ENCODE measurements around the gene BBIP1. TPM values are rescaled to one million over a fixed set of nuclear protein-coding genes. Genes with fewer than 3 reads are reported as not detected.

The BBIP1 gene
- total and polyA plus RNA-seq, 2 experiments from 2014 or later, result 14.8 to 56.5 TPM

DNA sequence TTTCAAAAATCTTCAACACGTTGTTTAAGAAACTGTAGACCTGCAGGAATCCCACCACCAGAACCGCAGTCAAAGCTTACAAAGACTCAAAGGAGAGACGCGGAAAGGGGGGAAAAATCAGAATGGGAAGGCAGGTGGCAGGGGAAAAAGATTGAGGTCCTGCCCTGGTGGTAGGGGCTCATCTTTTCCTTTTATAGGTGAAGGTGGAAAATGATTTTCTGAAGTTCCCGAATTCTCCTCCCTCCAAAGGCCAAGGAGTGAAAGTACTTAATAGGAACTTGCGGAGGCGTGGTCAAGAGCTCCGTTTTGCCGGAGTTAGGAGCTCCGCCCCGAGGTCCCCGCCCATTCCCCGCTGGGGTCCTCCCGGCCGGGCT, 724 bp downstream of the BBIP1 start:
- 0 out of 3 replicates have a peak, but pooled peaks cover 4% of the 10 kb centered on the region for H3K36me3 Mint-ChIP-seq (ENCODE audit: low read depth)
- Histone ChIP-seq H3K9me2 (ENCODE audit: insufficient read depth) (no peaks in the 10 kb centered on the region), H3K27me3 (ENCODE audit: insufficient read depth) (no peaks in the 10 kb centered on the region), H4K20me1 (replicated peaks; ENCODE audit: insufficient read depth) (0 out of 2 replicates have a peak, but pooled peaks cover 4% of the 10 kb centered on the region), H2AFZ (peak overlapping the region; percentile 48; the same call in 1 of the 2 replicates), H3K27ac (ENCODE audit: low read depth) (peak overlapping the region; percentile 95), H3K4me1 (ENCODE audit: insufficient read depth) (peaks cover 16% of the 10 kb centered on the region), H3K4me3 (peak overlapping the region; percentile 65), H3K4me2 (peak overlapping the region; percentile 83), H3K36me3 (ENCODE audit: insufficient read depth) (no peaks in the 10 kb centered on the region), H3K79me2 (replicated peaks; ENCODE audit: insufficient read depth) (peaks cover 38% of the 10 kb centered on the region), H3F3A (replicated peaks; ENCODE audit: low read depth) (no peaks in the 10 kb centered on the region)
- H3K27me3 Mint-ChIP-seq (ENCODE audit: insufficient read depth, low read depth, poor library complexity), result peaks cover 9% of the 10 kb centered on the region
- H3K27ac Mint-ChIP-seq, result peak overlapping the region; percentile 96
- no peaks in the 10 kb centered on the region for H3K9me3 Mint-ChIP-seq
- ATAC-seq (no peak), DNase-seq (ENCODE audit: low spot score) (peak; percentile 99)
- H3K4me1 Mint-ChIP-seq, result peaks cover 23% of the 10 kb centered on the region; the same call in 2 of the 3 replicates
- TF ChIP-seq NANOG (IDR thresholded peaks at IDR 0.05; ENCODE audit: borderline replicate concordance) (no peak), ZNF331 (CRISPR knock-in tag; IDR thresholded peaks at IDR 0.05; ENCODE audit: low read depth) (no peak), ZNF114 (CRISPR knock-in tag; IDR thresholded peaks at IDR 0.05) (no peak), EZH2phosphoT487 (IDR thresholded peaks at IDR 0.05; ENCODE audit: unreplicated experiment) (no peak), EZH2 (IDR thresholded peaks at IDR 0.05; ENCODE audit: low read depth, unreplicated experiment) (no peak), JUNB (IDR thresholded peaks at IDR 0.05; ENCODE audit: unreplicated experiment) (no peak), POLR2AphosphoS5 (IDR thresholded peaks at IDR 0.05; ENCODE audit: low read depth) (no peak)
- TF ChIP-seq, protein P1, sequence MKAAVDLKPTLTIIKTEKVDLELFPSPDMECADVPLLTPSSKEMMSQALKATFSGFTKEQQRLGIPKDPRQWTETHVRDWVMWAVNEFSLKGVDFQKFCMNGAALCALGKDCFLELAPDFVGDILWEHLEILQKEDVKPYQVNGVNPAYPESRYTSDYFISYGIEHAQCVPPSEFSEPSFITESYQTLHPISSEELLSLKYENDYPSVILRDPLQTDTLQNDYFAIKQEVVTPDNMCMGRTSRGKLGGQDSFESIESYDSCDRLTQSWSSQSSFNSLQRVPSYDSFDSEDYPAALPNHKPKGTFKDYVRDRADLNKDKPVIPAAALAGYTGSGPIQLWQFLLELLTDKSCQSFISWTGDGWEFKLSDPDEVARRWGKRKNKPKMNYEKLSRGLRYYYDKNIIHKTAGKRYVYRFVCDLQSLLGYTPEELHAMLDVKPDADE (IDR thresholded peaks at IDR 0.05), result no peak; the same call in 1 of the 2 replicates
- TF ChIP-seq, protein P2, sequence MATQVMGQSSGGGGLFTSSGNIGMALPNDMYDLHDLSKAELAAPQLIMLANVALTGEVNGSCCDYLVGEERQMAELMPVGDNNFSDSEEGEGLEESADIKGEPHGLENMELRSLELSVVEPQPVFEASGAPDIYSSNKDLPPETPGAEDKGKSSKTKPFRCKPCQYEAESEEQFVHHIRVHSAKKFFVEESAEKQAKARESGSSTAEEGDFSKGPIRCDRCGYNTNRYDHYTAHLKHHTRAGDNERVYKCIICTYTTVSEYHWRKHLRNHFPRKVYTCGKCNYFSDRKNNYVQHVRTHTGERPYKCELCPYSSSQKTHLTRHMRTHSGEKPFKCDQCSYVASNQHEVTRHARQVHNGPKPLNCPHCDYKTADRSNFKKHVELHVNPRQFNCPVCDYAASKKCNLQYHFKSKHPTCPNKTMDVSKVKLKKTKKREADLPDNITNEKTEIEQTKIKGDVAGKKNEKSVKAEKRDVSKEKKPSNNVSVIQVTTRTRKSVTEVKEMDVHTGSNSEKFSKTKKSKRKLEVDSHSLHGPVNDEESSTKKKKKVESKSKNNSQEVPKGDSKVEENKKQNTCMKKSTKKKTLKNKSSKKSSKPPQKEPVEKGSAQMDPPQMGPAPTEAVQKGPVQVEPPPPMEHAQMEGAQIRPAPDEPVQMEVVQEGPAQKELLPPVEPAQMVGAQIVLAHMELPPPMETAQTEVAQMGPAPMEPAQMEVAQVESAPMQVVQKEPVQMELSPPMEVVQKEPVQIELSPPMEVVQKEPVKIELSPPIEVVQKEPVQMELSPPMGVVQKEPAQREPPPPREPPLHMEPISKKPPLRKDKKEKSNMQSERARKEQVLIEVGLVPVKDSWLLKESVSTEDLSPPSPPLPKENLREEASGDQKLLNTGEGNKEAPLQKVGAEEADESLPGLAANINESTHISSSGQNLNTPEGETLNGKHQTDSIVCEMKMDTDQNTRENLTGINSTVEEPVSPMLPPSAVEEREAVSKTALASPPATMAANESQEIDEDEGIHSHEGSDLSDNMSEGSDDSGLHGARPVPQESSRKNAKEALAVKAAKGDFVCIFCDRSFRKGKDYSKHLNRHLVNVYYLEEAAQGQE (IDR thresholded peaks at IDR 0.05; ENCODE audit: unreplicated experiment), result no peak
- TF ChIP-seq, protein P3, sequence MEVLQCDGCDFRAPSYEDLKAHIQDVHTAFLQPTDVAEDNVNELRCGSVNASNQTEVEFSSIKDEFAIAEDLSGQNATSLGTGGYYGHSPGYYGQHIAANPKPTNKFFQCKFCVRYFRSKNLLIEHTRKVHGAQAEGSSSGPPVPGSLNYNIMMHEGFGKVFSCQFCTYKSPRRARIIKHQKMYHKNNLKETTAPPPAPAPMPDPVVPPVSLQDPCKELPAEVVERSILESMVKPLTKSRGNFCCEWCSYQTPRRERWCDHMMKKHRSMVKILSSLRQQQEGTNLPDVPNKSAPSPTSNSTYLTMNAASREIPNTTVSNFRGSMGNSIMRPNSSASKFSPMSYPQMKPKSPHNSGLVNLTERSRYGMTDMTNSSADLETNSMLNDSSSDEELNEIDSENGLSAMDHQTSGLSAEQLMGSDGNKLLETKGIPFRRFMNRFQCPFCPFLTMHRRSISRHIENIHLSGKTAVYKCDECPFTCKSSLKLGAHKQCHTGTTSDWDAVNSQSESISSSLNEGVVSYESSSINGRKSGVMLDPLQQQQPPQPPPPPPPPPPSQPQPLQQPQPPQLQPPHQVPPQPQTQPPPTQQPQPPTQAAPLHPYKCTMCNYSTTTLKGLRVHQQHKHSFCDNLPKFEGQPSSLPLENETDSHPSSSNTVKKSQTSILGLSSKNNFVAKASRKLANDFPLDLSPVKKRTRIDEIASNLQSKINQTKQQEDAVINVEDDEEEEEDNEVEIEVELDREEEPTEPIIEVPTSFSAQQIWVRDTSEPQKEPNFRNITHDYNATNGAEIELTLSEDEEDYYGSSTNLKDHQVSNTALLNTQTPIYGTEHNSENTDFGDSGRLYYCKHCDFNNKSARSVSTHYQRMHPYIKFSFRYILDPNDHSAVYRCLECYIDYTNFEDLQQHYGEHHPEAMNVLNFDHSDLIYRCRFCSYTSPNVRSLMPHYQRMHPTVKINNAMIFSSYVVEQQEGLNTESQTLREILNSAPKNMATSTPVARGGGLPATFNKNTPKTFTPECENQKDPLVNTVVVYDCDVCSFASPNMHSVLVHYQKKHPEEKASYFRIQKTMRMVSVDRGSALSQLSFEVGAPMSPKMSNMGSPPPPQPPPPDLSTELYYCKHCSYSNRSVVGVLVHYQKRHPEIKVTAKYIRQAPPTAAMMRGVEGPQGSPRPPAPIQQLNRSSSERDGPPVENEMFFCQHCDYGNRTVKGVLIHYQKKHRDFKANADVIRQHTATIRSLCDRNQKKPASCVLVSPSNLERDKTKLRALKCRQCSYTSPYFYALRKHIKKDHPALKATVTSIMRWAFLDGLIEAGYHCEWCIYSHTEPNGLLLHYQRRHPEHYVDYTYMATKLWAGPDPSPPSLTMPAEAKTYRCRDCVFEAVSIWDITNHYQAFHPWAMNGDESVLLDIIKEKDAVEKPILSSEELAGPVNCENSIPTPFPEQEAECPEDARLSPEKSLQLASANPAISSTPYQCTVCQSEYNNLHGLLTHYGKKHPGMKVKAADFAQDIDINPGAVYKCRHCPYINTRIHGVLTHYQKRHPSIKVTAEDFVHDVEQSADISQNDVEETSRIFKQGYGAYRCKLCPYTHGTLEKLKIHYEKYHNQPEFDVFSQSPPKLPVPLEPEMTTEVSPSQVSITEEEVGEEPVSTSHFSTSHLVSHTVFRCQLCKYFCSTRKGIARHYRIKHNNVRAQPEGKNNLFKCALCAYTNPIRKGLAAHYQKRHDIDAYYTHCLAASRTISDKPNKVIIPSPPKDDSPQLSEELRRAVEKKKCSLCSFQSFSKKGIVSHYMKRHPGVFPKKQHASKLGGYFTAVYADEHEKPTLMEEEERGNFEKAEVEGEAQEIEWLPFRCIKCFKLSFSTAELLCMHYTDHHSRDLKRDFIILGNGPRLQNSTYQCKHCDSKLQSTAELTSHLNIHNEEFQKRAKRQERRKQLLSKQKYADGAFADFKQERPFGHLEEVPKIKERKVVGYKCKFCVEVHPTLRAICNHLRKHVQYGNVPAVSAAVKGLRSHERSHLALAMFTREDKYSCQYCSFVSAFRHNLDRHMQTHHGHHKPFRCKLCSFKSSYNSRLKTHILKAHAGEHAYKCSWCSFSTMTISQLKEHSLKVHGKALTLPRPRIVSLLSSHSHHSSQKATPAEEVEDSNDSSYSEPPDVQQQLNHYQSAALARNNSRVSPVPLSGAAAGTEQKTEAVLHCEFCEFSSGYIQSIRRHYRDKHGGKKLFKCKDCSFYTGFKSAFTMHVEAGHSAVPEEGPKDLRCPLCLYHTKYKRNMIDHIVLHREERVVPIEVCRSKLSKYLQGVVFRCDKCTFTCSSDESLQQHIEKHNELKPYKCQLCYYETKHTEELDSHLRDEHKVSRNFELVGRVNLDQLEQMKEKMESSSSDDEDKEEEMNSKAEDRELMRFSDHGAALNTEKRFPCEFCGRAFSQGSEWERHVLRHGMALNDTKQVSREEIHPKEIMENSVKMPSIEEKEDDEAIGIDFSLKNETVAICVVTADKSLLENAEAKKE (CRISPR knock-in tag; IDR thresholded peaks at IDR 0.05), result no peak
- TF ChIP-seq, protein P4, sequence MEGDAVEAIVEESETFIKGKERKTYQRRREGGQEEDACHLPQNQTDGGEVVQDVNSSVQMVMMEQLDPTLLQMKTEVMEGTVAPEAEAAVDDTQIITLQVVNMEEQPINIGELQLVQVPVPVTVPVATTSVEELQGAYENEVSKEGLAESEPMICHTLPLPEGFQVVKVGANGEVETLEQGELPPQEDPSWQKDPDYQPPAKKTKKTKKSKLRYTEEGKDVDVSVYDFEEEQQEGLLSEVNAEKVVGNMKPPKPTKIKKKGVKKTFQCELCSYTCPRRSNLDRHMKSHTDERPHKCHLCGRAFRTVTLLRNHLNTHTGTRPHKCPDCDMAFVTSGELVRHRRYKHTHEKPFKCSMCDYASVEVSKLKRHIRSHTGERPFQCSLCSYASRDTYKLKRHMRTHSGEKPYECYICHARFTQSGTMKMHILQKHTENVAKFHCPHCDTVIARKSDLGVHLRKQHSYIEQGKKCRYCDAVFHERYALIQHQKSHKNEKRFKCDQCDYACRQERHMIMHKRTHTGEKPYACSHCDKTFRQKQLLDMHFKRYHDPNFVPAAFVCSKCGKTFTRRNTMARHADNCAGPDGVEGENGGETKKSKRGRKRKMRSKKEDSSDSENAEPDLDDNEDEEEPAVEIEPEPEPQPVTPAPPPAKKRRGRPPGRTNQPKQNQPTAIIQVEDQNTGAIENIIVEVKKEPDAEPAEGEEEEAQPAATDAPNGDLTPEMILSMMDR (conservative IDR thresholded peaks at IDR 0.05; ENCODE audit: low read depth in 2 of 2), result no peak
- H3K4me3 Mint-ChIP-seq, result peak overlapping the region; percentile 88

Data from GM23338 (cell line).